Stomach (tissue), 9 donors: Measurements from ENCODE around the gene STK17B. TPM values are rescaled to one million over a fixed set of nuclear protein-coding genes. Genes with fewer than 3 reads are reported as not detected.

Experiments used
- DNase-seq, 2 donors: peaks; one replicate each; pipeline versions ENCODE4 v3.0.0 to v3.0.0-alpha.2; 2013 to 2019
- H3K27ac ChIP-seq, 5 donors: fragments of 200-600 bp in 4 of 5; sonication (generic) in 4 of 5; one replicate each; pipeline ENCODE4 v1.5.1; 2013 to 2019; ENCODE audit warnings: mild to moderate bottlenecking in 1 of 5, moderate library complexity in 1 of 5
- H3K27me3 ChIP-seq, 3 donors: fragments of 200-600 bp; sonication (generic); one replicate each; pipeline ENCODE4 v1.5.1; 2017 to 2019; ENCODE audit warnings: mixed run types in 1 of 3
- H3K36me3 ChIP-seq, 4 donors: fragments of 200-600 bp; sonication (generic); 1 replicate in 3 of 4; 2 replicates in 1 of 4; pipeline ENCODE4 v1.5.1; 2016 to 2019
- H3K4me1 ChIP-seq, 4 donors: fragments of 200-600 bp; sonication (generic); one replicate each; pipeline ENCODE4 v1.5.1; 2016 to 2019
- H3K4me3 ChIP-seq, 4 donors: fragments of 200-600 bp; sonication (generic) in 3 of 4; one replicate each; pipeline ENCODE4 v1.5.1; 2016 to 2019; ENCODE audit warnings: mild to moderate bottlenecking in 1 of 4
- H3K9me3 ChIP-seq, 4 donors: fragments of 200-600 bp; sonication (generic); one replicate each; pipeline ENCODE4 v1.5.1; 2016 to 2019
- CTCF ChIP-seq, 7 experiments: fragments of 450-650 bp in 4 of 7; fragments of 200-600 bp in 3 of 7; sonication (generic) in 3 of 7; IDR thresholded peaks; one replicate each; pipeline ENCODE4 v1.5.1; 2016 to 2019; ENCODE audit warnings: antibody characterized with exemption in 7 of 7, control low read depth in 2 of 7, mild to moderate bottlenecking in 1 of 7
- EP300 ChIP-seq: sonication (generic); formaldehyde crosslinking; IDR thresholded peaks from one replicate; pipeline ENCODE4 v1.6.1; 2017; ENCODE audit warnings: antibody characterized with exemption
- POLR2A ChIP-seq, 4 donors: fragments of 450-650 bp; IDR thresholded peaks; one replicate each; pipeline ENCODE4 v1.6.1; 2016; ENCODE audit warnings: antibody characterized with exemption in 4 of 4, control low read depth in 2 of 4, mild to moderate bottlenecking in 1 of 4, moderate library complexity in 1 of 4
- POLR2AphosphoS5 ChIP-seq, 3 donors: sonication (generic); formaldehyde crosslinking; IDR thresholded peaks; one replicate each; pipeline ENCODE4 v1.6.1; 2016; ENCODE audit warnings: antibody characterized with exemption in 3 of 3
- WGBS, 5 donors: extraction: QIAGEN DNeasy Blood & Tissue Kit in 3 of 5; methylation state at CpG; one replicate each; pipeline versions ENCODE4 v1.1.5 to v1.1.7; 2013 to 2018; 5-methylcytosine and 5-hydroxymethylcytosine counted together
- intact Hi-C: fragments of 100-400 bp; cut with DNase I; formaldehyde crosslinking; loops from one replicate; pipeline ENCODE4 v1.15.1; 2023; ENCODE audit warnings: low total_unique reads
- polyA plus RNA-seq, 3 donors: library from polyadenylated mRNA; stranded (reverse); fragments of 200-250 nt; gene quantifications; one replicate each; pipeline ENCODE4 v1.2.3, GENCODE V29; 2013
- total RNA-seq, 5 donors: library from RNA; depleted of rRNA; stranded (reverse); fragments of >200 nt; gene quantifications; one replicate each; pipeline versions ENCODE4 v1.1.0 to v1.2.3, GENCODE V29; 2014 to 2016
- donor health status: healthy with polysubstance abuse.
- donor health status: Bipolar disorder and iron deficiency.
- donor health status: healthy.

STK17B gene
- total and polyA plus RNA-seq, 8 donors = 3.4 to 76.4 (median 10.2) TPM

GRCh38 chr2:196201229-196202009 lies 30.0 kb upstream of the STK17B start:
- Histone ChIP-seq H3K4me3 (no peak overlapping the region), H3K27me3 (no peaks in the 10 kb centered on the region), H3K4me1 (peaks cover 0 to 3% (median 0%) of the 10 kb centered on the region in 4 donors), H3K36me3 (no peaks in the 10 kb centered on the region), H3K9me3 (no peaks in the 10 kb centered on the region), H3K27ac (peak overlapping the region in 2 of 5 donors; percentile 1 to 47)
- DNase-seq = no peak
- no peak for TF ChIP-seq POLR2A (IDR thresholded peaks at IDR 0.05)
- no peak for TF ChIP-seq POLR2AphosphoS5 (IDR thresholded peaks at IDR 0.05)
- TF ChIP-seq CTCF (IDR thresholded peaks at IDR 0.05) = no peak
- no peak for TF ChIP-seq EP300
- WGBS, 5 donors = 72 to 88% (median 78%) methylated on average over 5 of the region's 5 CpGs
- intact Hi-C loops = no loop called here

- TF ChIP-seq EP300 (no peak), POLR2A (IDR thresholded peaks at IDR 0.05) (no peak), POLR2AphosphoS5 (IDR thresholded peaks at IDR 0.05) (no peak), CTCF (IDR thresholded peaks at IDR 0.05) (no peak)
- DNase-seq = no peak
- H3K4me3 ChIP-seq = no peak overlapping the region
- 80 to 89% (median 83%) methylated on average over 2 of the region's 2 CpGs for WGBS, 5 donors
- no peaks in the 10 kb centered on the region for H3K4me1 ChIP-seq
- H3K27me3 ChIP-seq = no peaks in the 10 kb centered on the region
- no peaks in the 10 kb centered on the region for H3K9me3 ChIP-seq
- no peaks in the 10 kb centered on the region for H3K36me3 ChIP-seq
- H3K27ac ChIP-seq = peak overlapping the region in 2 of 5 donors; percentile 1 to 47
- intact Hi-C loops = no loop called here
Observed at GRCh38 chr2:196200557-196200956, 29.2 kb upstream of the STK17B start.

GRCh38 chr2:196195758-196196157 lies 24.4 kb upstream of the STK17B start:
- no peak for DNase-seq
- no peak for TF ChIP-seq POLR2A (IDR thresholded peaks at IDR 0.05)
- TF ChIP-seq CTCF (IDR thresholded peaks at IDR 0.05) = no peak
- TF ChIP-seq EP300 = no peak
- no peak for TF ChIP-seq POLR2AphosphoS5 (IDR thresholded peaks at IDR 0.05)
- Histone ChIP-seq H3K27me3 (no peaks in the 10 kb centered on the region), H3K4me3 (no peak overlapping the region), H3K36me3 (no peaks in the 10 kb centered on the region), H3K9me3 (no peaks in the 10 kb centered on the region), H3K27ac (no peak overlapping the region), H3K4me1 (no peaks in the 10 kb centered on the region)
- WGBS, 5 donors = 76 to 87% (median 84%) methylated on average over 4 of the region's 4 CpGs
- intact Hi-C loops = no loop called here

GRCh38 chr2:196195302-196195701 lies 23.9 kb upstream of the STK17B start:
- TF ChIP-seq POLR2AphosphoS5 (IDR thresholded peaks at IDR 0.05) (no peak), POLR2A (IDR thresholded peaks at IDR 0.05) (no peak), CTCF (IDR thresholded peaks at IDR 0.05) (no peak), EP300 (no peak)
- 58 to 71% (median 66%) methylated on average over 5 of the region's 5 CpGs for WGBS, 5 donors
- H3K9me3 ChIP-seq = no peaks in the 10 kb centered on the region
- intact Hi-C loops = no loop called here
- no peak overlapping the region for H3K4me3 ChIP-seq
- no peak for DNase-seq
- no peaks in the 10 kb centered on the region for H3K36me3 ChIP-seq
- no peaks in the 10 kb centered on the region for H3K27me3 ChIP-seq
- H3K27ac ChIP-seq = no peak overlapping the region
- no peaks in the 10 kb centered on the region for H3K4me1 ChIP-seq
